Measurements from ENCODE around the gene KLHDC10. TPM values are rescaled to one million over a fixed set of nuclear protein-coding genes. Genes with fewer than 3 reads are reported as not detected.

Gene KLHDC10
- total RNA-seq, 1 donor from 2014 or later: 34.2 TPM

DNA sequence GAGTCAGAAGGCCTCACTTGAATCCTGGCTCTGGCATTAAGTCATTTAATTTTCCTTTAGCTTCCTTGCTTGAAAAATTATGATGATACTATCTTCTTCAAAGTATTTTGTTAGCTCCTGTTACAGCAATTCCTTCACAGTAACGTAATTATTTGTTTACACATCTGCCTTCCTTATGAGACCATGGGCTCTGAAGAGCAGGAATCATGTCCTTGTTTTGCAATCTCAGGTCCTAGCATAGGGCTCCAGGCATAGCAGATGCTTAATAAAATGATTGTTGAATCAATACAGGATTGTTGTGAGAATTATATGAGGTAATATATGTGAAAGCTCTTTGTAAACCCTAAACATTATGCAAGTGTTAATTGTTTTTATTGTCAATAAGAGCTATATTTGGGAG is 25.5 kb downstream of the KLHDC10 start:
- Histone ChIP-seq H3K9me3 (no peaks in the 10 kb centered on the region), H3K4me1 (peaks cover 27% of the 10 kb centered on the region), H3K4me3 (no peak overlapping the region), H3K27ac (no peak overlapping the region), H3K27me3 (ENCODE audit: low read depth) (no peaks in the 10 kb centered on the region), H3K36me3 (no peaks in the 10 kb centered on the region)
- intact Hi-C loops (cut with DNase I): no loop called here
- TF ChIP-seq, protein P1, sequence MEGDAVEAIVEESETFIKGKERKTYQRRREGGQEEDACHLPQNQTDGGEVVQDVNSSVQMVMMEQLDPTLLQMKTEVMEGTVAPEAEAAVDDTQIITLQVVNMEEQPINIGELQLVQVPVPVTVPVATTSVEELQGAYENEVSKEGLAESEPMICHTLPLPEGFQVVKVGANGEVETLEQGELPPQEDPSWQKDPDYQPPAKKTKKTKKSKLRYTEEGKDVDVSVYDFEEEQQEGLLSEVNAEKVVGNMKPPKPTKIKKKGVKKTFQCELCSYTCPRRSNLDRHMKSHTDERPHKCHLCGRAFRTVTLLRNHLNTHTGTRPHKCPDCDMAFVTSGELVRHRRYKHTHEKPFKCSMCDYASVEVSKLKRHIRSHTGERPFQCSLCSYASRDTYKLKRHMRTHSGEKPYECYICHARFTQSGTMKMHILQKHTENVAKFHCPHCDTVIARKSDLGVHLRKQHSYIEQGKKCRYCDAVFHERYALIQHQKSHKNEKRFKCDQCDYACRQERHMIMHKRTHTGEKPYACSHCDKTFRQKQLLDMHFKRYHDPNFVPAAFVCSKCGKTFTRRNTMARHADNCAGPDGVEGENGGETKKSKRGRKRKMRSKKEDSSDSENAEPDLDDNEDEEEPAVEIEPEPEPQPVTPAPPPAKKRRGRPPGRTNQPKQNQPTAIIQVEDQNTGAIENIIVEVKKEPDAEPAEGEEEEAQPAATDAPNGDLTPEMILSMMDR (IDR thresholded peaks at IDR 0.05): no peak
- DNase-seq (no peak), ATAC-seq (no peak)

DNA sequence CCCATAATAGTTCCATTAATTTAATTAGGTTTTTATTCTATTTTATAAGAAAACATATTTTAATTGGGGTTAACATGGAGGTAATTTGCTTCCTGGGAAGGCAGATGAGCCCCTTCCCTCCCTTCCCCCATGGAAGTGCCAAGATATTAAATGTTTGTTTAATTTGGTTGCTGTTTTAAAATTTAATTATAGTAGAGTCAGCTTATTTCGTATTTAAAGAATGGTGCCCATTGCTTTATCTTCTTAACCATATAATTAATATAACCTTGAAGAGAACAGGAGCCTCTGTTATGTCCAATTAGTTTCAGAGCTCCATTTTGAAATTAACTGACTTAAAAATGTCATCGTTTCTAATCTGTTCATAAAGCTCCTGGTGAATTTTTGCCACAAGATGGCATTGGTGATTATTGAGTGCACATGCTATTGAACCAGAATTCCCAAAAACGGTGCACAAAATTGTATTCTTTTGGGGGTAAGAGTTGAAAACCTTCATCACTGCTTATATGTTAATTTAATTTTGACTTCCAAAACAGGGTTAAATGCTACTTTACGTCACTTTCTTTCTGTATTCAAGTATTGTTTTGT is 26.0 kb downstream of the KLHDC10 start:
- no peak overlapping the region for H3K27ac ChIP-seq
- H3K27me3 ChIP-seq (ENCODE audit: low read depth): no peaks in the 10 kb centered on the region
- no peaks in the 10 kb centered on the region for H3K9me3 ChIP-seq
- intact Hi-C loops (cut with DNase I): no loop called here
- H3K36me3 ChIP-seq: no peaks in the 10 kb centered on the region
- no peak overlapping the region for H3K4me3 ChIP-seq
- TF ChIP-seq, protein P1 (IDR thresholded peaks at IDR 0.05): no peak
- peaks cover 27% of the 10 kb centered on the region for H3K4me1 ChIP-seq
- no peak for ATAC-seq
- DNase-seq: no peak

DNA sequence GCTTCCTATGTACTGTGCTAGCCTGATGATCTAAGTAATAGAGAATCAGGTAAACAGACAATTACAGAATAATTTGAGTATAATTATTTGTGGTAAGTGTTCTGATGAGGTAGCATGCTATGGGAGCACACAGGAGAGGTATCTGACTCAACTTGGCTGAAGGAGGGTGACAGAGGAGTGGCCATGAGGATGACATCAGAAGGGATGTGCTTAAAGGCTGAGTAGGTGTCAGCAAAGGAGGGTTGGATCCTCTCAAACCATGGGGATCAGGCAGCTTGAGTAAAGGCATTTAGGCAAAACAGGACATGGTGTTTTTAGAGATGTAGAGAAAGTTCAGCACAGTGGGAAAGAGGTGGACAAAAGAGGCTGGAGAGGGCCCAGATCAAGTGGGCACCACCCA is 29.0 kb downstream of the KLHDC10 start:
- peaks cover 11% of the 10 kb centered on the region for H3K4me1 ChIP-seq
- TF ChIP-seq, protein P1 (IDR thresholded peaks at IDR 0.05): no peak
- H3K36me3 ChIP-seq: no peaks in the 10 kb centered on the region
- H3K4me3 ChIP-seq: no peak overlapping the region
- no peak overlapping the region for H3K27ac ChIP-seq
- ATAC-seq: no peak
- intact Hi-C loops (cut with DNase I): no loop called here
- H3K9me3 ChIP-seq: no peaks in the 10 kb centered on the region
- H3K27me3 ChIP-seq (ENCODE audit: low read depth): no peaks in the 10 kb centered on the region
- no peak for DNase-seq

DNA sequence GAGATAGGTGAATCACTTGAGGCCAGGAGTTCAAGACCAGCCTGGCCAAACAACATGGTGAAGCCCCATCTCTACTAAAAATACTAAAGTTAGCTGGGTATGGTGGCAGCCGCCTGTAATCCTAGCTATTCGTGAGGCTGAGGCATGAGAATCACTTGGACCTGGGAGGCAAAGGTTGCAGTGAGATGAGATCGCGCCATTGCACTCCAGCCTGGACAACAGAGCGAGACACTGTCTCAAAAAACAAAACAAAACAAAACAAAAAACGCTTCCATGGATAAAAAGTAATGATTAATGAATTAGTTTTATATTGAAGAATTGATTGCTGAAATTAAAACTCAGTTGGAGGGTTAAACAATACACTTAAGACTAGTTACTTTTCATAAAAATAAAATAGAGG is 32.3 kb downstream of the KLHDC10 start:
- Histone ChIP-seq H3K4me3 (no peak overlapping the region), H3K27ac (no peak overlapping the region), H3K9me3 (no peaks in the 10 kb centered on the region), H3K36me3 (no peaks in the 10 kb centered on the region), H3K4me1 (no peaks in the 10 kb centered on the region), H3K27me3 (ENCODE audit: low read depth) (no peaks in the 10 kb centered on the region)
- TF ChIP-seq, protein P1 (IDR thresholded peaks at IDR 0.05): no peak
- DNase-seq (no peak), ATAC-seq (no peak)
- intact Hi-C loops (cut with DNase I): no loop called here

DNA sequence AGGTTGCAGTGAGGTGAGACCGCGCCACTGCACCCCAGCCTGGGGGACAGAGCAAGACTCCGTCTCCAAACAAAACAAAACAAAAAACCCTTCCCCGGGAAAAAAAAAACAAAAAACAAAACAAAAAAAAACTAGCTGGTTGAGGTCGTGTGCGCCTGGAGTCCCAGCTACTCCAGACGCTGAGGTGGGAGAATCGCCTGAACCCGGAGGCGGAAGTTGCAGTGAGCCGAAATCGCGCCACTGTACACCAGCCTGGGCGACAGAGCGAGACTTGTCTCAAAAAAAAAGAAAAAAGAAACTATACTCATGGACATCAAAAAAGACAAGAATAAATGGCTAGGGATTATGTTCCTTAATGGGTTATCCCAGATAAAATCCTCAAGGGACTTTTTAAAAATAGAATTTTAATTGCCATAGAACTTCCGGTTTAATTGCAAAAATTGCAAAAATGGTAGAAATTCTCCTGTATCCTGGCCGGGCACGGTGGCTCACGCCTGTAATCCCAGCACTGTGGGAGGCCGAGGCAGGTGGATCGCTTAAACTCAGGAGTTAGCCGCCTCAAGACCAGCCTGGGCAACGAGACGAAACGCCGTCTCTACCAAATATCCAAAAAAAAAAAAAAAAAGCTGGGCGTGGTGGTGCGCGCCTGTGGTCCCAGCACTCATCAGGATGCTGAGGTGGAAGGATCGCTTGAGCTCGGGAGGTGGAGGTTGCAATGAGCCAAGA is 37.8 kb downstream of the KLHDC10 start:
- Histone ChIP-seq H3K36me3 (no peaks in the 10 kb centered on the region), H3K4me1 (no peaks in the 10 kb centered on the region), H3K27me3 (ENCODE audit: low read depth) (no peaks in the 10 kb centered on the region), H3K27ac (no peak overlapping the region), H3K9me3 (no peaks in the 10 kb centered on the region), H3K4me3 (no peak overlapping the region)
- ATAC-seq: no peak
- TF ChIP-seq, protein P1 (IDR thresholded peaks at IDR 0.05): no peak
- no peak for DNase-seq
- intact Hi-C loops (cut with DNase I): no loop called here
